Stimulated activated CD4-positive, alpha-beta T cell treated with anti-CD3 and anti-CD28 coated beads, TNF-alpha, amount 100 ng/mL, for 1 hour (primary cell): Measurements from ENCODE around the gene BAHD1.

ENCODE experiments used
- DNase-seq, 3 donors: peaks; one replicate each; pipeline ENCODE4 v3.0.0-alpha.2; 2020; ENCODE audit warnings: low read depth in 3 of 3, low spot score in 1 of 3

BAHD1 gene

DNA sequence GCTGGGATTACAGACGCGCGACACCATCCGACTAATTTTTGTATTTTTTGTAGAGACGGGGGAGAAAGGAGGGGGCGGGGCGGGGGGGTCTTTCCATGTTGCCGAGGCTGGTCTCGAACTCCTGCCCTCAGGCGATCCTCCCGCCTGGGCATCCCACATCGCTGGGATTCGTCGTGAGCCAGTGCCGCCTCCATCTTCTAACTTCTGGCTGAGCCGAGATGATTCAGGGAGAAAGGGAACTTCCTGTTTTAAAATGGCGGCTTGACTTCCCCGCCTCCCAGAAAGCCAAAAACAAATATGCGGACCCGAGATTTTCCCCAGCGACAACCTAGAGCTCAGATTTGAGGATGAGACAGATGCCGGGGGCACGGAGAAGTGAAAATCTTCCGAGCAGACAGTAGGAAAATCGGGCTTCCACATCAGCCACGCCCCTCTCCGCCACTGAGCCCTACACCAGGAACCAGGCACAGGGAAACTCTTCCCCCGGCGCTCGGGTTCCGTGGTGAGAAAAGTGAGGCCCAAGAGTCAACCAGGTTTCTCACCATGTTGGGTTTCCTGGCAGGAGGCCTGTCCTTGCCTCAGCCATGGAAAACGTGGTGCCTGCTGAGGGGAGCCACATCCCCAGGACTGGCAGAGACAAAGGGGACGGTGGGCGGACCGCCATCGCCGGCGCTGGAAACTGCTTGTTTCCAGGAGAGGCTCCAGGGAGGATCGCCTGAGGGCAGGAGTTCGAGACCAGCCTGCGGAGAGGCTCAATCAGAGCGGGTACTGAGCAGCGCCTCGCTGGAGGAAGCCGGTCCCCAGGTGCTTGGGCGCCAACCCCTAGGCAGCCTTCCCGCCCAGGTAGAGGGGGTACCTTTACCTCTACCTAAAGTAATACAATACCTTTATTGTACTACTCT lies 48.8 kb downstream of the BAHD1 start:
- DNase-seq: no peak

GRCh38 chr15:40493089-40493840 lies 52.5 kb downstream of the BAHD1 start:
- DNase-seq: peak in 1 of 3 donors; percentile 18

DNA sequence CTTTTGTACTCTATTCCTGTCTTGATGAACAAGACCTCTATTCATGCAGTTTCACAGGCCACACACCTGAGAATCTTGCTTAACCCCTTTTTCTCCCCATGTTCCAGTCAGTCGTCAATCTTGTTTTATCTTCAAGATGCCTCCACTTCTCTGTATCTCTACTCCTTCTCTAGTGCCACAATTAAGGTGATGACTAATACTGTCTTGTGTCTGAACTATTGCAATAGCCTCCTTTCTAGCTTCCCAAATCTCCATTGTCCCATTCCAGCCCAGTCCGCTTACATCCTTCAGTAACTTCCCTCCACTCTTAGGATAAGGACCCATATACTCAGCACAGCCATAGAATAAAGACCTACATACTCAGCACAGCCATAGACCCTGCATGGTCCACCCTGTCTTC lies 54.8 kb downstream of the BAHD1 start:
- DNase-seq: no peak

DNA sequence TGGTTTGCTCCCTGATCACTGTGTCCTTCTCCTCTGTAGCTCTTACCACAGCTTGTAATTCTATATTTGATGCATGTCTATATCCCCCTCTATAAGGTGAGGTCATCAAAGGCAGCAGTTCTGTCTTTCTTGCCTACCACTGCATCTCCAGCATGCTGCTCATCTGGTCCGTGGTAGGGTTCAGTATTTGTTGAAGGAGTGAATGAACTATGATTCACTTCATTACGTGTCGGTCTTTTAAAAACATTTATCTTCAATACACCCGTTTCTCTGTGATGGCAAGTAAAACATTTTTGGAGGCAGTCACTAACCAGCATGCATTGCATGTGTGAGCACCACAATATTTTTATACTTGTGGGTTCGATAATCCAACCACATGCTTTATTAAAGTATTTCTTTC lies 57.7 kb downstream of the BAHD1 start:
- no peak for DNase-seq

DNA sequence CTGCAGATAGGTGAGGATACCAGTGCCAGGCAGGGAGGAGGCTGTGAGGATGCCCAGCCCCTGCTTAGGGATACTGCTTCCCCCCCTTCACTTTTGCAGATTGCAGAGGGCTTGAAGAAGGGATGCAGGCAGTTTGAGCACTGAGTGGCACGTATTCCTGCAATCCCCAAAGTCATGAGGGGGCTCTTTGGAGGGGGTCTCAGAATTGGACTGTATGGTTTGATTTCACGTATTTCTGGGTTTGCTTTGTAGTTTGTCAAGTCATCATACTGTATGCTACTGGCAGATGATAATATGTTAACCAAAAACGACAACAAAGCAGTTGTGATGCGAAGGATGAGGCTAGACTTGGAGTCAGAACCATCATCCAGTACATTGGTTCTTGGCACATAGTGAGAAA lies 58.1 kb downstream of the BAHD1 start:
- no peak for DNase-seq

DNA sequence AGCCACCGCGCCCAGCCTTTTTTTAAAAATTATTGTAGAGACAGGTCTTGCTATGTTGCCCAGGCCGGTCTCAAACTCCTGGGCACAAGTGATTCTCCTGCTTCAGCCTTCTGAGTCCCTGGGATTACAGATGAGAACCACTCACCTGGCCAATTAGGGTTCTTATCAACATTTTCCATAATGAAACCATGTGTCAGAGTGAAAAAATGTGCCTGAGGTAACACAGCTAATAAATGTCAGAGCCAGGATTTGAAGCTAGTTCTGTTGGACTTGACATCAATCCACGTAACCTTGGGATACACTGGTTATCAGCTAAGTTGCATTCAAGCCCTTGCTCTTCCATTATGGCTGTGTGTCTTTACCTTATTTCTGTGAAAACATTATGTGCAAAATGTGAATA lies 59.2 kb downstream of the BAHD1 start:
- DNase-seq: no peak

- DNase-seq: no peak
These were observed 60.0 kb downstream of the BAHD1 start for GRCh38 chr15:40500568-40501330.

GRCh38 chr15:40501487-40501886 lies 60.7 kb downstream of the BAHD1 start:
- DNase-seq: no peak

DNA sequence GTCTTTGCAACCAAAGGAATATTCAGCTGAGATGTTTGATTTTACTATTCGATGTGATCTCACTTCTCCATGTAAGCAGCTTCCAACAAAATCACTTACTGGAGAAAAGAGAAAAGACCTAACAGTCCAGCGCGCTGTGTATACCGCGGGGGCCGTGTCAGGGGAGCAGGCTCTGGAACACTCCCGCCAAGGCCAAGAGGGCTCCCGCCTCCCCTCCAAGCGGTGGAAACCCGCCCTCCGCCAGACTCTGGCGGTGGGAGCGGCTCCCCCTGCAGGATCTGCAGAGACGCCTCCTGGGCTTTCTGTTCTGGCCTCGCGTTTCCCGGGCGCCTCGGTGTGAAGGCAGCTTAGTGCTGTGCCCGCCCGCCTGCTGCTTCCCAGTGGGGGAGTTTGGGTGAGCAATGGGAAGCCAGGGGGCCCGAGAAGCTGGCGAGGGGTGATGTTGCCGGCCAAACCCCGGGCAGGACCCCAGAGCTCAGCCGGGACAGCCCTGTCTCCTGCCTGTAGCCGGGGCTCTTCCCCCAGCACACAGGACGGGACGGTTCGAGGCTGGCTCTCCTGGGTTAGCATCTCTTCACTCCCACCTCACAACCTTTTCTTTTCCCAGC lies 66.3 kb downstream of the BAHD1 start:
- peak; percentile 18 to 41 (median 39) for DNase-seq

DNA sequence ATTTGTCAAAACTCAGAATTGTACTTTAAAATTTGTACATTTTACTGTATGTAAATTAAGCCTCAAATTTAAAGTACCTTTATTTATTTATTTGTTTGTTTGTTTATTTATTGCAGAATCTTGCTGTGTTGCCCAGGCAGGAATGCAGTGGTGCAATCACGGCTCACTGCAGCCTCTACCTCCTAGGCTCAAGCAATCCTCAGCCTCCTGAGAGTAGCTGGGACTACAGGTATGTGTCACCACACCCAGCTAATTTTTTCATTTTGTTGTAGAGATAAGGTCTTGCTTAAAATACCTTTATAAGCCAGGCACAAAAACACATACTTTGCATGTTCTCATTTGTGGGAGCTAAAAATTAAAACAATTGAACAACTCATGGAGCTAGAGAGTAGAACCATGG lies 67.5 kb downstream of the BAHD1 start:
- no peak for DNase-seq

DNA sequence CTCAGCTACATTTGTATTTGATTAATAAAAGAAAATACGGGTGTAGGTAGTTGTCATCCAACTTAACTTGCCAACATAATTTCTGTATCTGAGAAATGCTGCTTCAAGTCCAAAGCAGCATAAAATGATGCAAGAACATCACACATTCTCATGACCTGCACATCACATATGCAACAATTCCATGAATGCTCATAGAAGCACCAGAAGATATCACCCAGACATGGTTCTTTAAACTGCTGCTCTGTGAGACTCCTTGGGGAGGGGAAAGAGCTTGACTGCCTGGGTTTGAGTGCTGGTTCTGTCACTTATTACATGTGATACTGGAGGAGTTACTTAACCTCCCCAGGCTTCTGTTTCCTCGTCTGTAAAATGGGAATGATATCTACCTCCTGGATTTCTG lies 69.4 kb downstream of the BAHD1 start:
- no peak for DNase-seq

- no peak for DNase-seq
These were observed 70.3 kb downstream of the BAHD1 start for GRCh38 chr15:40511093-40511471.

DNA sequence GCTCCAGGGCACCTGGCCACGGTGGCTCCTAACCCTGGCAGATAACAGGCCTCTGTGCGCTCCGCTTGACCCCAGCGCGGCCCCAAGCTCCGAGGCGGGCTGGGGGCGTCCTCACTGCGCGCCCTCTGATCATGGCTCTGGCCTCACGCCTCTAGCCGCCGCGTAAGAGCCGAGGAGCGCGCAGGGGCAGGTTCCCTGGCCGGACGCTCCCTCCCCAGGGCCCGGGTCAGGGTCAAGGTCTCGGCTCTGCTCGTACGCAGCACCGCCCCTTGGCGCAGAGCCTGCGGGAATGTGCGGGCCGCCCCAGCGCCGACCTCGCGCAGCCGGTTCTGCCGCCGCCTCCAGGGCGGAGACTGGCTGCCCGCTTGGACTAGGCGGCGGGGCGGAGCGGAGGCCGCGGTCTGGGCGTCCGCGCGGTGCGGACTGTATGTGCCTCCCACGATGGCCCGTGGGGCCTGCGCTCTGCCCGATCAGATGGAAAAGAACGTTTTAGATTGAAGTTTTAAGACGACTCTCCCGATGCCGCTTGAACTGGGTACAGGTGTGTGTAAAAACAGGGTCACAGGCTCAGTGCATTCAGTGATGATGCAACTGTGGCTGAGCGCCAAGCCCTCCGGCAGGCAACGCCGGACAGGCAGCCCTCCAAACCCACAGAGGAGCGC lies 70.8 kb downstream of the BAHD1 start:
- DNase-seq: no peak

GRCh38 chr15:40512440-40512839 lies 71.7 kb downstream of the BAHD1 start:
- no peak for DNase-seq

DNA sequence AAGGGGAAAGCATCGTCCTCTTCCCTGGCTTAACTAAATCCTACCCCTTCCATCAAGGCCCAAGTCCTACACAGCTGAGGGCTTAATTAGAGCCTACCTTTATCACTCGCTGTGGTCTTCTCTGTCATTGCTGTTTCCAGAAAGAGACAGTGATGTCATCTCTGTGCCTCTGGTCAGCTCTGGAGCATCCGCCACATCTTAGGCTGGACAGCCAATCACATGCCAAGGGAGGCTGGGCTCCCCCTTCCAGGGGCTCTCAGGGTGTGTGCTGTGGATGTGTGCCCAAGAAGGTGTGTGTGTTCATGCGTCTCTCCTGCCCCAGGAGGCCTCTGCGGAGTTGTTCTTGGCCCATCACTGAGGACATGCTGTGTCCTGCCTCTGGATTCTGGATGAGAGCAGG lies 72.9 kb downstream of the BAHD1 start:
- no peak for DNase-seq

DNA sequence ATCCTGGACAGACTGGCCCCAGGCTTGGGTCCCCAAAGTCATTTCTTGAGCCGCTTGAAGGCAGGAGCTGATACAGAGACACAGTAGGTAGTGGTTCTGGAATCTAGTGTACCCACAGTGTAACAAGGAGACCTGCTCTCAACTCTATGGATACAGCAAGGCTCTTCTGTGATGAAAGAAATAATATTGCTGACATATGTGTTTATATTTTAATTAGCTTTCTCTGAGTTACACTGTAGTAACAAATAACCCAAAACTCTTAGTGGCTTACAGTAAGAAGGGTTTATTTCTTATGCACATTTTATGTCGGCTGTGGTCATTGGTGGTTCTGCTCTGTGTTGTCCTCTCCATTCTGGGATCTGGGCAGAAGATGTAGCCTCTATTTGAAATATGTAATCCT lies 75.6 kb downstream of the BAHD1 start:
- DNase-seq: no peak
